Daoy (cell line): ENCODE measurements around the gene MMP15. TPM values are rescaled to one million over a fixed set of nuclear protein-coding genes. Genes with fewer than 3 reads are reported as not detected.
A peak's percentile ranks its signal among the peaks of the same experiment; 100 is the strongest.
"Not testable (repeated sequence)": the region's sequence is repeated elsewhere in the genome, so short reads cannot be mapped to it uniquely, and the experiment has no call there.

Experiments
- DNase-seq: peaks from one replicate; pipeline ENCODE4 v3.0.0-alpha.2; 2015; ENCODE audit warnings: low read depth
- total RNA-seq: library from RNA; depleted of rRNA; stranded (reverse); fragments of >200 nt; shearing (Covaris generic); gene quantifications from 2 replicates; pipeline ENCODE4 v1.2.3, GENCODE V29; 2014; rRNA removed

The MMP15 gene
- 1.5 and 3.4 TPM in 2 replicates for total RNA-seq

GRCh38 chr16:58025351-58026138, at the start of gene MMP15:
Gene MMP15 (plus strand): TSS chr16:58025754. CDS start chr16:58026351, 597 bp downstream.
- peak; percentile 70 for DNase-seq

GRCh38 chr16:57976331-57976796, 49.2 kb upstream of the MMP15 start:
- no peak for DNase-seq

- DNase-seq, result peak; percentile 27
Measured at GRCh38 chr16:57977418-57978069, 48.0 kb upstream of the MMP15 start.

GRCh38 chr16:57978070-57978465, 47.5 kb upstream of the MMP15 start:
- DNase-seq, result not testable (repeated sequence)

GRCh38 chr16:57979006-57979585, 46.5 kb upstream of the MMP15 start:
- DNase-seq, result no peak

- no peak for DNase-seq
Measured at GRCh38 chr16:57981636-57982035, 43.9 kb upstream of the MMP15 start.

- DNase-seq, result no peak
Measured at GRCh38 chr16:57982385-57982784, 43.2 kb upstream of the MMP15 start.

GRCh38 chr16:57984443-57985203, 40.9 kb upstream of the MMP15 start:
- DNase-seq, result peak; percentile 85

GRCh38 chr16:57985204-57986181, 40.1 kb upstream of the MMP15 start:
- no peak for DNase-seq

GRCh38 chr16:57986196-57986595, 39.4 kb upstream of the MMP15 start:
- DNase-seq, result no peak

GRCh38 chr16:57987441-57988177, 37.9 kb upstream of the MMP15 start:
- DNase-seq, result no peak

- no peak for DNase-seq
Measured at GRCh38 chr16:57988929-57989328, 36.6 kb upstream of the MMP15 start.

GRCh38 chr16:57991551-57992059, 33.9 kb upstream of the MMP15 start:
- no peak for DNase-seq

- DNase-seq, result no peak
Measured at GRCh38 chr16:57992084-57992483, 33.5 kb upstream of the MMP15 start.

- DNase-seq, result peak; percentile 46
Measured at GRCh38 chr16:57993438-57993837, 32.1 kb upstream of the MMP15 start.

GRCh38 chr16:57993897-57994296, 31.7 kb upstream of the MMP15 start:
- DNase-seq, result no peak

- no peak for DNase-seq
Measured at GRCh38 chr16:57994361-57994760, 31.2 kb upstream of the MMP15 start.

GRCh38 chr16:57994778-57995177, 30.8 kb upstream of the MMP15 start:
- DNase-seq, result peak; percentile 67

GRCh38 chr16:57995721-57996405, 29.7 kb upstream of the MMP15 start:
- no peak for DNase-seq
